Lower leg skin (tissue), 4 donors: ENCODE data around the gene LRRFIP1. TPM values are rescaled to one million over a fixed set of nuclear protein-coding genes. Genes with fewer than 3 reads are reported as not detected.

Experiments
- DNase-seq, 2 donors: peaks; one replicate each; pipeline ENCODE4 v3.0.0-alpha.2; 2019; ENCODE audit warnings: low spot score in 2 of 2
- H3K4me3 ChIP-seq: fragments of 200-600 bp; sonication (generic); 2 replicates; pipeline ENCODE4 v1.5.1; 2017; ENCODE audit warnings: mild to moderate bottlenecking, low read depth; ENCODE audit not compliant: poor library complexity, severe bottlenecking
- POLR2A ChIP-seq, 2 donors: fragments of 450-650 bp; IDR thresholded peaks; one replicate each; pipeline ENCODE4 v1.6.1; 2016 to 2017; ENCODE audit warnings: antibody characterized with exemption in 2 of 2, mild to moderate bottlenecking in 1 of 2, moderate library complexity in 1 of 2
- WGBS, 2 donors: methylation state at CpG; one replicate each; pipeline ENCODE4 v1.1.5; 2018; 5-methylcytosine and 5-hydroxymethylcytosine counted together
- intact Hi-C: fragments of 100-400 bp; cut with DNase I; formaldehyde crosslinking; loops from one replicate; pipeline ENCODE4 v1.15.0; 2023; ENCODE audit warnings: low total_unique reads
- total RNA-seq, 4 donors: library from RNA; depleted of rRNA; stranded (reverse); fragments of >200 nt; gene quantifications; one replicate each; pipeline ENCODE4 v1.1.0, GENCODE V29; 2016
- TF ChIP-seq, protein P1 (sequence below), 3 donors: fragments of 450-650 bp; IDR thresholded peaks; one replicate each; pipeline ENCODE4 v1.5.1; 2016; ENCODE audit warnings: antibody characterized with exemption in 3 of 3, mild to moderate bottlenecking in 3 of 3, moderate library complexity in 2 of 3

Gene LRRFIP1
- total RNA-seq, 4 donors from 2014 or later, result 45.5 to 88.0 (median 67.5) TPM

DNA sequence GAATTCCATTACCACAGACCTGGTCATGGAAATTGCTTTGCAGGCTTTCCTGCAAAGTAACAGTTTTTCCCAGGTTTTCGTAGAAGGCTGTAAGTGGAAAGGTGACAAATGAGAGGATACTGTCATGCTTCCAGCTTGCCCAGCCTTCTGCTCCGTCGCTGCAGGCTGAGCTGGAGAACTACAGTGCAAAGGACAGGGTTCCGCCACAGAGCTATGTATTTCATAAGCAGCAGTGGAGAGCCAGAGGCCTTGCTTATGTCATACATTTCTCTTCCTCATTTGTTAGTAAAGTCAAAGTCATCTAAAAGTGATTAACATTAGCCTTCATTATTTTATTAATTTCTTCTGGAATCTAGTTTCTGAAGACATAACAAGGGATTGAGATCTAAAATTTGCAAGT is 98.3 kb downstream of the LRRFIP1 start:
- intact Hi-C loops, result no loop called here
- TF ChIP-seq, protein P1, sequence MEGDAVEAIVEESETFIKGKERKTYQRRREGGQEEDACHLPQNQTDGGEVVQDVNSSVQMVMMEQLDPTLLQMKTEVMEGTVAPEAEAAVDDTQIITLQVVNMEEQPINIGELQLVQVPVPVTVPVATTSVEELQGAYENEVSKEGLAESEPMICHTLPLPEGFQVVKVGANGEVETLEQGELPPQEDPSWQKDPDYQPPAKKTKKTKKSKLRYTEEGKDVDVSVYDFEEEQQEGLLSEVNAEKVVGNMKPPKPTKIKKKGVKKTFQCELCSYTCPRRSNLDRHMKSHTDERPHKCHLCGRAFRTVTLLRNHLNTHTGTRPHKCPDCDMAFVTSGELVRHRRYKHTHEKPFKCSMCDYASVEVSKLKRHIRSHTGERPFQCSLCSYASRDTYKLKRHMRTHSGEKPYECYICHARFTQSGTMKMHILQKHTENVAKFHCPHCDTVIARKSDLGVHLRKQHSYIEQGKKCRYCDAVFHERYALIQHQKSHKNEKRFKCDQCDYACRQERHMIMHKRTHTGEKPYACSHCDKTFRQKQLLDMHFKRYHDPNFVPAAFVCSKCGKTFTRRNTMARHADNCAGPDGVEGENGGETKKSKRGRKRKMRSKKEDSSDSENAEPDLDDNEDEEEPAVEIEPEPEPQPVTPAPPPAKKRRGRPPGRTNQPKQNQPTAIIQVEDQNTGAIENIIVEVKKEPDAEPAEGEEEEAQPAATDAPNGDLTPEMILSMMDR (IDR thresholded peaks at IDR 0.05), result no peak
- no peak for TF ChIP-seq POLR2A (IDR thresholded peaks at IDR 0.05)
- WGBS, 2 donors, result 63 to 68% methylated on average over 4 of the region's 4 CpGs
- DNase-seq, result peak in 1 of 2 donors; percentile 76
- no peak overlapping the region for H3K4me3 ChIP-seq

DNA sequence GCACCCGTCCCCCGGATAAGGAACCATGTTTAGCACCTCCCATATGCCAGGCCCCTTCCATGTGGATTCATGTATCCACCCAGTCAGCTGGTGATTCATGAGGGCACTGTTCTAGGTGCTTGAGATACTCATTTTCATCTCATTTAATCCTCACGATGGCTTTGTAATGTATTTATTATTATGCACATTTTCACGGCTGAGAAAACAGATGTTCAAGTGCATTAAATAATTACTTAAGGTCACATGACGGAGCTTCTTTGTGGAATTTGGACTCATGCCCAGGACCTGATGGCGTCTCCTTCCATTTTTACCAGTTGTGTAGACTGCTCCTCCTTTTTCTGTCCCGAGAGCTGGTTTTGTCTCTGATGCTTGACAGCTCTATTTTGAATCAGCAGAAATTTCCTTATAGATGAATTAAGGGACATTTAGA is 99.0 kb downstream of the LRRFIP1 start:
- H3K4me3 ChIP-seq, result no peak overlapping the region
- 21 to 29% methylated on average over 7 of the region's 7 CpGs for WGBS, 2 donors
- TF ChIP-seq, protein P1 (IDR thresholded peaks at IDR 0.05), result no peak
- no peak for TF ChIP-seq POLR2A (IDR thresholded peaks at IDR 0.05)
- intact Hi-C loops, result no loop called here
- DNase-seq, result peak in 1 of 2 donors; percentile 79

DNA sequence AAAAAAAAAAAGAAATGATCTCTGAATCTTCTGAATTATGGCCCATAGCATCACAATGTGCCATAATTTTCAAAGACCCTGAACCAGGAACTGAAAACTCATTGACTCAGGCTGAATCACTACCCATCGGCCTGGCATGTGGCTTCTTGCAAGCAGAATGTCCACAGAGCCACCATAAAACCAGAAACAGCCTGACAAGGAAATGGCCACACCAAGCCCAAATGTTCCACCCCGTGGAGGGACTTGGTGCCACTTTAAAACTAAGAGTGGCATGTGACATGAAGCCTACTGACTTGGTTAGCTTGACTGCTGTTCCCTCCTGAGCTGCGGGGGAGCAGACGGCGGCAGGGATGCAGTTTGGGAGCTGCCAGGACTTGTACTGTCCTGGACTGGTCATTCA is 100.0 kb downstream of the LRRFIP1 start:
- DNase-seq, result peak in 1 of 2 donors; percentile 75
- 81 to 83% methylated on average over 5 of the region's 5 CpGs for WGBS, 2 donors
- intact Hi-C loops, result no loop called here
- TF ChIP-seq, protein P1 (IDR thresholded peaks at IDR 0.05), result no peak
- no peak for TF ChIP-seq POLR2A (IDR thresholded peaks at IDR 0.05)
- no peak overlapping the region for H3K4me3 ChIP-seq

DNA sequence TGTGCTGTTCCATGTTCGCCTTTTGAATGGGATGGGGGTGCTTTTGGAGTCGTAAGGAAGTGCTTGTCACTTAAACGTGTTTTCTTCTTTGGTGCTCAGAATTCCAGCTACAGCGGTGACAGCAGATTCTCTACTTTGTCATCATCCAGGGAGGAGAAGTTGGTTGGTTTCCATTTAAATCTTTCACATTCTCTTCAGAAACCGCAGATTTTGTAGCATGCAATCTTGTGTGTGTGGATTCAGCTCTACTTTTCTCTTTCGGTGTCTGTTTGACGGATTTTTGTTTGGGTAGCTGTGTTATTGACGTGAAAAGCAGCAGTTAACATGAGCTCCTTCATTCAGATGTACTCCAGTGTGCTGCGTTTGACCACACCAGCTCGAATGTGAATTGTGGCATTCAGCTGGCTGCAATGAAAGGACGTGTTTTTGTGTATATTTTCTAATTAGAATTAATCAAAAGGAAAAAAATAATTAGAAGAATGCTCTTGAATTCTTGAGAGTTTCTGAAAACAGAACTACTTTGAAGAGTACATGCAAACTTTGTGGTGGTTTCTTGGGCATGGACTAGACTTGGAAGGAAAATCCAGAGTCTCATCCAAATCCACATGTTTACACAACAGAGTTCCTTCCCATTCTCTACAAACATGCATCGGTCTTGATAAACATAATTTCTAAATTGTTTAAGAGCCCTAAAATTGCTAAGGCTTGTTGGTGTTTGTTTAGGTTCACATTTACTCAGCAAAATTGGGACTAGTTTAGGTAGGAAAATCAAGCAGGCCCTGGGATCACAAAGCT is 102.5 kb downstream of the LRRFIP1 start:
- DNase-seq, result no peak

DNA sequence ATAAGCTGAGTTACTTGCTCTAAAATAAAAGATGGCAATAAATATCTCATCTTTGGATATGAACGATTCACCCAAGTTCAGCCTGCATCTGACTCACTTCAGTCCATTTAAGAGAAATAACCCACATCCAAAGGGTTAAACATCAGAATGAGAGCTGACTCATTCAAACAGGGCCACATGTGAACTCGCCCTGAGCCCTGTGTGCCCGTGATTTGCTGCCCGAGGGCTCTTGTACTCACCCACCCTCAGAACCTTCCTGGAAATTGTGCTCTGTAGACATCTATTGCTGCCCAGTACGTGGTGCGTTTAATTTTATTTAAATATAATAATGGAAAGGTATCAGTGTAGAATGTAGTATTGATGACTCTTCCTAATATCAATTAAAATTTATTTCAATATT is 104.3 kb downstream of the LRRFIP1 start:
- H3K4me3 ChIP-seq, result no peak overlapping the region
- TF ChIP-seq POLR2A (IDR thresholded peaks at IDR 0.05), result no peak
- TF ChIP-seq, protein P1 (IDR thresholded peaks at IDR 0.05), result no peak
- DNase-seq, result no peak
- intact Hi-C loops, result no loop called here
- WGBS, 2 donors, result 19% methylated on average over 6 of the region's 6 CpGs

More for the DNA sequence above, 102.5 kb downstream of the LRRFIP1 start:
- H3K4me3 ChIP-seq, result no peak overlapping the region
- 73 to 76% methylated on average over 12 of the region's 12 CpGs for WGBS, 2 donors
- intact Hi-C loops, result no loop called here
- no peak for TF ChIP-seq POLR2A (IDR thresholded peaks at IDR 0.05)

DNA sequence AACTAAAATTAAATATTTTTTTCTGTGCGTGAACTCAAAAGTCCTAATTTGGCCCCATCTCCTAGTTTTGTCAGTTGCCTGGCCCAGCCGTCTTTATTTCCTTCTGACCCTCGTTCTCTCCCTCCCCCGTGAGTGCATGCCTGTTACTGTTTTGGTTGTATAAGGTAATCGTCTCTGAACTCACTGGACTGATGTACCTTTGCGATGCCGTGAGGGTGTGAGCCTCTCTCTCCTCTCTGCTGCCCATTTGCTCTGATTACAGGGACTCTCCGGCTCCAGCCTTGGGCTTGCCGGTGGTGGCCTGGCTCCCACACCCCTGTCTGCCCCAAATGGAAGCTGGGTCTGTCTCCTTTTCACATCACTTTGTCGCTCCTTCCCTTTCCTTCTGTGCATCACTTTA is 104.7 kb downstream of the LRRFIP1 start:
- TF ChIP-seq, protein P1 (IDR thresholded peaks at IDR 0.05), result no peak
- TF ChIP-seq POLR2A (IDR thresholded peaks at IDR 0.05), result no peak
- H3K4me3 ChIP-seq, result no peak overlapping the region
- 59 to 68% methylated on average over 10 of the region's 10 CpGs for WGBS, 2 donors
- intact Hi-C loops, result no loop called here
- DNase-seq, result no peak
